H1 (cell line): ENCODE data around the gene SPSB1. TPM values are rescaled to one million over a fixed set of nuclear protein-coding genes. Genes with fewer than 3 reads are reported as not detected.

Experiments
- CBX8 ChIP-seq: fragments of 300-800, 300-1000 bp; sonication (generic); IDR thresholded peaks from 2 replicates; pipeline ENCODE4 v1.7.1; 2016; ENCODE audit warnings: low read depth, low read length, borderline replicate concordance
- CHD2 ChIP-seq: IDR thresholded peaks from 2 replicates; pipeline ENCODE4 v1.6.1; 2012; ENCODE audit warnings: low read length, improper control_type of control experiment
- EP300 ChIP-seq, 2 experiments: IDR thresholded peaks; 1 replicate in 1 of 2; 2 replicates in 1 of 2; pipeline ENCODE4 v1.6.1; 2011 to 2012; ENCODE audit warnings: low read depth in 2 of 2, low read length in 2 of 2, mild to moderate bottlenecking in 2 of 2, borderline replicate concordance in 1 of 2, inconsistent platforms in 1 of 2, moderate library complexity in 1 of 2
- GTF2F1 ChIP-seq: IDR thresholded peaks from 2 replicates; pipeline ENCODE4 v1.6.1; 2012; ENCODE audit warnings: low read depth, low read length, improper control_type of control experiment, borderline replicate concordance
- RBBP5 ChIP-seq: IDR thresholded peaks from 2 replicates; pipeline ENCODE4 v1.7.1; 2012; ENCODE audit warnings: low read depth, mild to moderate bottlenecking, inconsistent platforms, low read length, moderate library complexity, borderline replicate concordance
- TAF1 ChIP-seq: IDR thresholded peaks from 2 replicates; pipeline ENCODE4 v1.6.1; 2011; ENCODE audit warnings: mild to moderate bottlenecking, low read depth, low read length
- TCF12 ChIP-seq: IDR thresholded peaks from 2 replicates; pipeline ENCODE4 v1.6.1; 2011; ENCODE audit warnings: low read depth, mild to moderate bottlenecking, low read length
- ZNF274 ChIP-seq: IDR thresholded peaks from 2 replicates; pipeline ENCODE4 v1.7.0; 2012; ENCODE audit warnings: low read length, borderline replicate concordance; ENCODE audit errors: extremely low read depth
- polyA plus RNA-seq, 7 experiments: library from polyadenylated mRNA; depleted of rRNA in 3 of 7; stranded (reverse) in 5 of 7; unstranded in 2 of 7; fragments of >200 nt in 5 of 7; fragments of 200-250 nt in 2 of 7; gene quantifications; 1 replicate in 5 of 7; 2 replicates in 1 of 7; 4 replicates in 1 of 7; pipeline versions ENCODE4 v1.2.1 to v1.2.3, GENCODE V29; 2011 to 2013; ENCODE audit warnings: missing spikeins in 2 of 7, mixed read lengths in 2 of 7
- total RNA-seq: library from RNA; stranded (reverse); fragmentation: NEBNext Ultra II Directional; extraction: Animal tissue kit (Norgen Biotek cat#: 25700); gene quantifications from 2 replicates; pipeline ENCODE4 v1.2.1, GENCODE V29; 2021
- TF ChIP-seq, protein P1 (sequence below): fragments of 300-600 bp; sonication (generic); IDR thresholded peaks from 2 replicates; pipeline ENCODE4 v1.7.1; 2012; ENCODE audit warnings: low read length, moderate library complexity, mild to moderate bottlenecking, inconsistent platforms; ENCODE audit not compliant: insufficient replicate concordance
- TF ChIP-seq, protein P2 (sequence below): IDR thresholded peaks from 2 replicates; pipeline ENCODE4 v1.6.1; 2011; ENCODE audit warnings: low read depth, mild to moderate bottlenecking, low read length; ENCODE audit not compliant: insufficient read depth

The SPSB1 gene
- total and polyA plus RNA-seq, 2 of the 8 experiments (the other 6 are each of a cell fraction or from before 2014, with no cell fraction given), result 5.3 to 6.4 TPM

DNA sequence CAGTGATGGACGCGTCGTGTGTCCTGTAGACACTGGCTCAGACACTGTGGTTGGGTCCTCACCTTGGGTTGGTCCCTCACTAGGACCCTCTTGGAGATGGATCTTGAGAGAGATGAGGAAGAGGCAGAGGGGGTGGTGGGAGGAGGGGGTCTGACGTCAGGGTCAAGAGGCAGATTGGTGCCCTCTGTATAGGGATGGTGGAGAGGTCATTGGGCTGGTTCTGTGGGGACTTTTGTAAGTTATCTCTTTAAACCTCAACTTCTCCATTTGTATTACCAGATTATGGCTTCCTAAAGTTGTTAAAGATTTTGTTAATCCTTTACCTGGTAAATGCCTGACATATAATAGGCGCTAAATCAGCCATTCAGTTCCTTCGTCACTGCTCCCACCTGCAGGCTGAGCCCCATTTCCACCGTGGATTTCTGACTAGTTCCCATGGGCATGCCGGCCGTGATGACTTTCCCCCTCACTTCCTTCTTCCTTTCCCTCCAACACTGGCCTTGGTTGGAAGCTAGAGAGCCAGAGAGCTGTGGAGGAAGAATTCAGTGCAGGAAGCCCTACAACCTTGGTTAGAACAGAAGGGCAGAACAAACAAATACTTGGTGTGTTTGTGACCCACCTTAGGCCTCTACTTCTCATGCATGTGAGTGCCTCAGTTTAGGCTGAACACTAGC, 49.5 kb upstream of the SPSB1 start (continued):
- TF ChIP-seq, protein P1, sequence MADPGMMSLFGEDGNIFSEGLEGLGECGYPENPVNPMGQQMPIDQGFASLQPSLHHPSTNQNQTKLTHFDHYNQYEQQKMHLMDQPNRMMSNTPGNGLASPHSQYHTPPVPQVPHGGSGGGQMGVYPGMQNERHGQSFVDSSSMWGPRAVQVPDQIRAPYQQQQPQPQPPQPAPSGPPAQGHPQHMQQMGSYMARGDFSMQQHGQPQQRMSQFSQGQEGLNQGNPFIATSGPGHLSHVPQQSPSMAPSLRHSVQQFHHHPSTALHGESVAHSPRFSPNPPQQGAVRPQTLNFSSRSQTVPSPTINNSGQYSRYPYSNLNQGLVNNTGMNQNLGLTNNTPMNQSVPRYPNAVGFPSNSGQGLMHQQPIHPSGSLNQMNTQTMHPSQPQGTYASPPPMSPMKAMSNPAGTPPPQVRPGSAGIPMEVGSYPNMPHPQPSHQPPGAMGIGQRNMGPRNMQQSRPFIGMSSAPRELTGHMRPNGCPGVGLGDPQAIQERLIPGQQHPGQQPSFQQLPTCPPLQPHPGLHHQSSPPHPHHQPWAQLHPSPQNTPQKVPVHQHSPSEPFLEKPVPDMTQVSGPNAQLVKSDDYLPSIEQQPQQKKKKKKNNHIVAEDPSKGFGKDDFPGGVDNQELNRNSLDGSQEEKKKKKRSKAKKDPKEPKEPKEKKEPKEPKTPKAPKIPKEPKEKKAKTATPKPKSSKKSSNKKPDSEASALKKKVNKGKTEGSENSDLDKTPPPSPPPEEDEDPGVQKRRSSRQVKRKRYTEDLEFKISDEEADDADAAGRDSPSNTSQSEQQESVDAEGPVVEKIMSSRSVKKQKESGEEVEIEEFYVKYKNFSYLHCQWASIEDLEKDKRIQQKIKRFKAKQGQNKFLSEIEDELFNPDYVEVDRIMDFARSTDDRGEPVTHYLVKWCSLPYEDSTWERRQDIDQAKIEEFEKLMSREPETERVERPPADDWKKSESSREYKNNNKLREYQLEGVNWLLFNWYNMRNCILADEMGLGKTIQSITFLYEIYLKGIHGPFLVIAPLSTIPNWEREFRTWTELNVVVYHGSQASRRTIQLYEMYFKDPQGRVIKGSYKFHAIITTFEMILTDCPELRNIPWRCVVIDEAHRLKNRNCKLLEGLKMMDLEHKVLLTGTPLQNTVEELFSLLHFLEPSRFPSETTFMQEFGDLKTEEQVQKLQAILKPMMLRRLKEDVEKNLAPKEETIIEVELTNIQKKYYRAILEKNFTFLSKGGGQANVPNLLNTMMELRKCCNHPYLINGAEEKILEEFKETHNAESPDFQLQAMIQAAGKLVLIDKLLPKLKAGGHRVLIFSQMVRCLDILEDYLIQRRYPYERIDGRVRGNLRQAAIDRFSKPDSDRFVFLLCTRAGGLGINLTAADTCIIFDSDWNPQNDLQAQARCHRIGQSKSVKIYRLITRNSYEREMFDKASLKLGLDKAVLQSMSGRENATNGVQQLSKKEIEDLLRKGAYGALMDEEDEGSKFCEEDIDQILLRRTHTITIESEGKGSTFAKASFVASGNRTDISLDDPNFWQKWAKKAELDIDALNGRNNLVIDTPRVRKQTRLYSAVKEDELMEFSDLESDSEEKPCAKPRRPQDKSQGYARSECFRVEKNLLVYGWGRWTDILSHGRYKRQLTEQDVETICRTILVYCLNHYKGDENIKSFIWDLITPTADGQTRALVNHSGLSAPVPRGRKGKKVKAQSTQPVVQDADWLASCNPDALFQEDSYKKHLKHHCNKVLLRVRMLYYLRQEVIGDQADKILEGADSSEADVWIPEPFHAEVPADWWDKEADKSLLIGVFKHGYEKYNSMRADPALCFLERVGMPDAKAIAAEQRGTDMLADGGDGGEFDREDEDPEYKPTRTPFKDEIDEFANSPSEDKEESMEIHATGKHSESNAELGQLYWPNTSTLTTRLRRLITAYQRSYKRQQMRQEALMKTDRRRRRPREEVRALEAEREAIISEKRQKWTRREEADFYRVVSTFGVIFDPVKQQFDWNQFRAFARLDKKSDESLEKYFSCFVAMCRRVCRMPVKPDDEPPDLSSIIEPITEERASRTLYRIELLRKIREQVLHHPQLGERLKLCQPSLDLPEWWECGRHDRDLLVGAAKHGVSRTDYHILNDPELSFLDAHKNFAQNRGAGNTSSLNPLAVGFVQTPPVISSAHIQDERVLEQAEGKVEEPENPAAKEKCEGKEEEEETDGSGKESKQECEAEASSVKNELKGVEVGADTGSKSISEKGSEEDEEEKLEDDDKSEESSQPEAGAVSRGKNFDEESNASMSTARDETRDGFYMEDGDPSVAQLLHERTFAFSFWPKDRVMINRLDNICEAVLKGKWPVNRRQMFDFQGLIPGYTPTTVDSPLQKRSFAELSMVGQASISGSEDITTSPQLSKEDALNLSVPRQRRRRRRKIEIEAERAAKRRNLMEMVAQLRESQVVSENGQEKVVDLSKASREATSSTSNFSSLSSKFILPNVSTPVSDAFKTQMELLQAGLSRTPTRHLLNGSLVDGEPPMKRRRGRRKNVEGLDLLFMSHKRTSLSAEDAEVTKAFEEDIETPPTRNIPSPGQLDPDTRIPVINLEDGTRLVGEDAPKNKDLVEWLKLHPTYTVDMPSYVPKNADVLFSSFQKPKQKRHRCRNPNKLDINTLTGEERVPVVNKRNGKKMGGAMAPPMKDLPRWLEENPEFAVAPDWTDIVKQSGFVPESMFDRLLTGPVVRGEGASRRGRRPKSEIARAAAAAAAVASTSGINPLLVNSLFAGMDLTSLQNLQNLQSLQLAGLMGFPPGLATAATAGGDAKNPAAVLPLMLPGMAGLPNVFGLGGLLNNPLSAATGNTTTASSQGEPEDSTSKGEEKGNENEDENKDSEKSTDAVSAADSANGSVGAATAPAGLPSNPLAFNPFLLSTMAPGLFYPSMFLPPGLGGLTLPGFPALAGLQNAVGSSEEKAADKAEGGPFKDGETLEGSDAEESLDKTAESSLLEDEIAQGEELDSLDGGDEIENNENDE, result no peak
- no peak for TF ChIP-seq RBBP5
- no peak for TF ChIP-seq GTF2F1
- TF ChIP-seq TAF1, result no peak
- TF ChIP-seq, protein P2, sequence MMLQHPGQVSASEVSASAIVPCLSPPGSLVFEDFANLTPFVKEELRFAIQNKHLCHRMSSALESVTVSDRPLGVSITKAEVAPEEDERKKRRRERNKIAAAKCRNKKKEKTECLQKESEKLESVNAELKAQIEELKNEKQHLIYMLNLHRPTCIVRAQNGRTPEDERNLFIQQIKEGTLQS, result no peak
- TF ChIP-seq ZNF274, result no peak
- TF ChIP-seq EP300 (IDR thresholded peaks at IDR 0.05; ENCODE audit: borderline replicate concordance in 1 of 2, low read depth in 2 of 2, low read length in 2 of 2), result no peak
- TF ChIP-seq CBX8, result no peak
- TF ChIP-seq CHD2, result no peak
- no peak for TF ChIP-seq TCF12
